Kidney (tissue), 14 donors: ENCODE data around the gene E2F2. TPM values are rescaled to one million over a fixed set of nuclear protein-coding genes. Genes with fewer than 3 reads are reported as not detected.

ENCODE experiments used
- DNase-seq, 5 donors: peaks; one replicate each; pipeline ENCODE4 v3.0.0-alpha.2; 2013 to 2020
- FAIRE-seq: peaks from 2 replicates; lab custom pipeline; 2012; peaks lifted over from hg19 to GRCh38; lab: Jason Lieb, UNC
- H3K27ac ChIP-seq, 2 donors: one replicate each; pipeline ENCODE4 v1.7.0; 2013; ENCODE audit warnings: low read depth in 2 of 2, low read length in 2 of 2, inconsistent platforms in 1 of 2
- H3K27me3 ChIP-seq: one replicate; pipeline ENCODE4 v1.7.1; 2013; ENCODE audit warnings: low read length, inconsistent platforms; ENCODE audit not compliant: control insufficient read depth, insufficient read depth
- H3K36me3 ChIP-seq, 3 donors: one replicate each; pipeline versions ENCODE4 v1.7.0 to v1.7.1; 2013; ENCODE audit warnings: low read length in 3 of 3, control low read depth in 1 of 3, inconsistent platforms in 1 of 3; ENCODE audit not compliant: insufficient read depth in 3 of 3, control insufficient read depth in 2 of 3
- H3K4me1 ChIP-seq, 3 donors: one replicate each; pipeline versions ENCODE4 v1.7.0 to v1.7.1; 2013; ENCODE audit warnings: low read length in 3 of 3, inconsistent platforms in 1 of 3, low read depth in 1 of 3; ENCODE audit not compliant: control insufficient read depth in 2 of 3, insufficient read depth in 2 of 3
- H3K4me3 ChIP-seq, 3 donors: one replicate each; pipeline versions ENCODE4 v1.7.0 to v1.8.1; 2013; ENCODE audit warnings: low read length in 3 of 3, control low read depth in 1 of 3, inconsistent platforms in 1 of 3
- H3K9ac ChIP-seq, 3 donors: one replicate each; pipeline versions ENCODE4 v1.7.0 to v1.7.1; 2013; ENCODE audit warnings: low read length in 3 of 3, control low read depth in 1 of 3, inconsistent platforms in 1 of 3
- H3K9me3 ChIP-seq, 3 donors: one replicate each; pipeline versions ENCODE4 v1.7.0 to v1.7.1; 2013; ENCODE audit warnings: low read length in 3 of 3, control low read depth in 1 of 3, inconsistent platforms in 1 of 3; ENCODE audit not compliant: control insufficient read depth in 2 of 3, insufficient read depth in 1 of 3
- intact Hi-C: fragments of 100-400 bp; cut with DNase I; formaldehyde crosslinking; loops from one replicate; pipeline ENCODE4 v1.11.1; 2022
- polyA plus RNA-seq: library from polyadenylated mRNA; stranded (reverse); fragments of 350-450 nt; fragmentation: Illumina TruSeq; extraction: RNeasy Lipid Tissue Mini Kit (QIAGEN cat#74804); gene quantifications from one replicate; pipeline ENCODE4 v1.2.3, GENCODE V29; 2014; ENCODE audit warnings: low read depth, low replicate concordance; ENCODE audit not compliant: insufficient read depth
- total RNA-seq: library from RNA; stranded (reverse); fragmentation: NEBNext Ultra II Directional; extraction: Animal tissue kit (Norgen Biotek cat#: 25700); gene quantifications from one replicate; pipeline ENCODE4 v1.2.1, GENCODE V29; 2021
- TF ChIP-seq, protein P1 (sequence below): IDR thresholded peaks from 3 replicates; pipeline ENCODE4 v1.5.1; 2012; ENCODE audit warnings: mild to moderate bottlenecking, moderate library complexity, borderline replicate concordance; ENCODE audit not compliant: insufficient read depth; ENCODE audit errors: extremely low read depth
- donor health status: control.
- donor health status: control.
- donor health status: control.
- donor health status: control.
- donor health status: control.
- donor health status: DM: yes; HTN: yes; CAD: no.
- donor health status: Normal renal cell carcinoma (clear cell type).

The E2F2 gene
- total and polyA plus RNA-seq, 2 donors from 2014 or later = 0.50 TPM; not detected in 1

DNA sequence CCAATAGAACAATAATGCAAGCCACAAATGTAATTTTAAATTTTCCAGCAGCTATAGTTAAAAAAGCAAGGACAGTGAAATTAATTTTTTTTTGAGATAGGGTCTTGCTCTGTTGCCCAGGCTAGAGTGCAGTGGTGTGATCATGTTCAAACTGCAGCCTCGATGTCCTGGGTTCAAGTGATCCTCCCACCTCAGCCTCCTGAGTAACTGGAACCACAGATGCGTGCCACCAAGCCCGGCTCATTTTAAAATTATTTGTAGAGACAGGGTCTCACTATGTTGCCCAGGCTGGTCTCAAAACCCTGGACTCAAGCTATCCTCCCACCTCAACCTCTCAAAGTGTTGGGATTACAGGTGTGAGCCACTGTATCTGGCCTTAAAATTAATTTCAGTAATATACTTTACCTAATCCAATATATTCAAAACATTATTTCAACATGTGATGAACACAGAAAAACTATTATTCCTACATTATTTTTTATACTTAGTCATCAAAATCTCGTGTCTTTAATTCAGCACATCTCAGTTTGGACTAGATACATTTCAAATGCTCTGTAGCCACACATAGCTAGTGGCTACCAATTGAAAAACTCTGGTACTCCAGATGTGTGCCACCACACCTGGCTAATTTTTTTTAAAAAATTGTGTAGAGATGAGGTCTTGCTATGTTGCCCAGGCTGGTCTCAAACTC lies 39.1 kb upstream of the E2F2 start:
- Histone ChIP-seq H3K4me1 (peaks cover 0 to 4% (median 3%) of the 10 kb centered on the region in 3 donors), H3K27me3 (no peaks in the 10 kb centered on the region), H3K9me3 (no peaks in the 10 kb centered on the region), H3K27ac (no peak overlapping the region), H3K4me3 (no peak overlapping the region), H3K9ac (no peak overlapping the region), H3K36me3 (no peaks in the 10 kb centered on the region)
- FAIRE-seq (no peak), DNase-seq (no peak)
- TF ChIP-seq, protein P1, sequence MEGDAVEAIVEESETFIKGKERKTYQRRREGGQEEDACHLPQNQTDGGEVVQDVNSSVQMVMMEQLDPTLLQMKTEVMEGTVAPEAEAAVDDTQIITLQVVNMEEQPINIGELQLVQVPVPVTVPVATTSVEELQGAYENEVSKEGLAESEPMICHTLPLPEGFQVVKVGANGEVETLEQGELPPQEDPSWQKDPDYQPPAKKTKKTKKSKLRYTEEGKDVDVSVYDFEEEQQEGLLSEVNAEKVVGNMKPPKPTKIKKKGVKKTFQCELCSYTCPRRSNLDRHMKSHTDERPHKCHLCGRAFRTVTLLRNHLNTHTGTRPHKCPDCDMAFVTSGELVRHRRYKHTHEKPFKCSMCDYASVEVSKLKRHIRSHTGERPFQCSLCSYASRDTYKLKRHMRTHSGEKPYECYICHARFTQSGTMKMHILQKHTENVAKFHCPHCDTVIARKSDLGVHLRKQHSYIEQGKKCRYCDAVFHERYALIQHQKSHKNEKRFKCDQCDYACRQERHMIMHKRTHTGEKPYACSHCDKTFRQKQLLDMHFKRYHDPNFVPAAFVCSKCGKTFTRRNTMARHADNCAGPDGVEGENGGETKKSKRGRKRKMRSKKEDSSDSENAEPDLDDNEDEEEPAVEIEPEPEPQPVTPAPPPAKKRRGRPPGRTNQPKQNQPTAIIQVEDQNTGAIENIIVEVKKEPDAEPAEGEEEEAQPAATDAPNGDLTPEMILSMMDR = no peak
- intact Hi-C loops = no loop called here

DNA sequence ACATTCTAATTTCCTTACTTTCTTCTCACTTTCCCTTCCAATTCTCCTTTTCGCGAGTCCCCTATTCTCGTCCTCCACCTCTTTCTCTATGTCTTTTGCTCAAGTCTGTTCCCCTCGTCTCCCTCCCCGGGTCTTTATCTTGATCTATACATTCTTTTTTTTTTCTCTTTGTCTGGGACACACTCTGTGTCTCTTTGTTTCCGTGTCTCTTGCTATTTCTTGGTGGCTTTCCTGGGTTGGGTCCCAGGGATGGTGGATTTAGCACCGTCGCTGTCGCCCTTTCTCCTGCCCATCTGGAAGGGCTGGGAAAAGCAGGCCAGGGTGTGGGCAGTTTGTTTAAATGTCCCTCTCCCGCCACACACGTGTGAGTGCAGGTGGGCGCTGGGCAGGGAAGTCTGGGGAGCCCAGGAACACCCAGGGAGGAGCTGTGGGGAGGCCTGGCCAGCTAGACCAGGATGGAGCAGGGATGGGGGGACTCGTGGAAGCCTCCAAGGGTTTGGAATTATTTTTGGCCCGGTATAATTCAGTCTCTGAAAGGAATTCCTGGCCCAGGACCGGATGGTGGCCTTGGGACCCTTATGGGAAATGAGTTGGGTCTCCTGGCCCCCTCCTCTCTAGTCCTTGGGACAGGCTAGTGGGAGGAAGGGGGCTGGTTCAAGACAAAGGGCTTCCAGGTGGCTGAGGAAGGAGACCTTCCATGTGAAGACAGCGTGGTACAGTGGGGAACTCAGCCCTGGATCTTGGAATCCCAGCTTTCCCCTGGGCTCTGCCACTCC lies 37.8 kb upstream of the E2F2 start:
- no peaks in the 10 kb centered on the region for H3K9me3 ChIP-seq
- intact Hi-C loops = no loop called here
- peaks cover 4 to 7% (median 4%) of the 10 kb centered on the region in 3 donors for H3K4me1 ChIP-seq
- no peaks in the 10 kb centered on the region for H3K27me3 ChIP-seq
- H3K9ac ChIP-seq = peak overlapping the region in 2 of 3 donors; percentile 28 to 44
- peak overlapping the region in 2 of 3 donors; percentile 40 to 50 for H3K4me3 ChIP-seq
- FAIRE-seq = no peak
- no peaks in the 10 kb centered on the region for H3K36me3 ChIP-seq
- H3K27ac ChIP-seq = peak overlapping the region; percentile 60 to 72
- peak in 2 of 5 donors; percentile 58 to 65 for DNase-seq
- TF ChIP-seq, protein P1 = no peak

DNA sequence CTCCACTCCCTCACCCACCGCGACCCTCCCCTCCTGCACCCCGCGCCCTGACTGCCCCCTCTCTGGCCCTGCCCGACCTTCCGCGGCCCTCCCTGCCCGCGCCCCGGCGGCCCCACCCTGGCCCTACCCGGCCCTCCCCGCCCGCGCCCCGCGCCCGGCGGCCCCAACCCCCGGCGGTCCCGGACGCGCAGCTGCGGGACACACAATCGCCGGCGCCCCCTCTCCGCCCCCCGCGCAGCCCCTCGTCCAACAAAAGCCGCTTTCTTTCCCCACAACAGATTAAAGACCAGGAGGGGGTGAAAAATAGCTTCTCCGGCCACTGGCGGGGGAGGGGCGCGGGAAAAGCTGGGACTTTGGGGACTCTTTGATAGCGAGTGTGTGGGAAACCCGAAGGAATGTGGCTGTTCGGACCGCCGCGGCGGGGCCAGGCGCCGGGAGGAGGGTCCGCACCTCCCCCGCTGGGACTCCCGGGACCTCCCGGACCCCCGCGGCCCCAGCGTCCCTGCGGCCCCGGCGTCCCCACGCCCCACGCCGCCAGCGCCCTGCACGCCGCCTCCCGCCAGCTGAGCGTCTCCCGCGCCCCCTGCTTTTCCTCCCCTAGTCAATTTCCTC lies 37.1 kb upstream of the E2F2 start:
- DNase-seq (peak; percentile 76 to 90 (median 80)), FAIRE-seq (no peak)
- TF ChIP-seq, protein P1 = no peak
- H3K9me3 ChIP-seq = no peaks in the 10 kb centered on the region
- H3K27ac ChIP-seq = peak overlapping the region; percentile 60 to 72
- H3K36me3 ChIP-seq = no peaks in the 10 kb centered on the region
- peaks cover 4 to 13% (median 4%) of the 10 kb centered on the region in 3 donors for H3K4me1 ChIP-seq
- peak overlapping the region in 2 of 3 donors; percentile 40 to 50 for H3K4me3 ChIP-seq
- intact Hi-C loops = no loop called here
- peak overlapping the region in 2 of 3 donors; percentile 28 to 44 for H3K9ac ChIP-seq
- H3K27me3 ChIP-seq = no peaks in the 10 kb centered on the region
